ENCODE measurements around the gene TTC28. TPM values are rescaled to one million over a fixed set of nuclear protein-coding genes. Genes with fewer than 3 reads are reported as not detected.

TTC28 gene
- total and polyA plus RNA-seq, 2 donors (not counting 3 experiments of a cell fraction or from before 2014, with no cell fraction given), result 16.5 to 51.1 TPM

- Histone ChIP-seq H3K9me1 (replicated peaks; ENCODE audit: control insufficient read depth, extremely low read depth, insufficient read depth, low read length) (no peaks in the 10 kb centered on the region), H3K79me2 (ENCODE audit: control insufficient read depth, insufficient read depth, low read length) (no peaks in the 10 kb centered on the region), H3K27ac (ENCODE audit: insufficient read depth, low read depth, low read length) (no peak overlapping the region), H3K9ac (replicated peaks; ENCODE audit: extremely low read depth, insufficient read depth, low read length) (no peak overlapping the region), H4K20me1 (replicated peaks; ENCODE audit: control insufficient read depth, extremely low read depth, insufficient read depth, low read length) (no peaks in the 10 kb centered on the region), H2AFZ (ENCODE audit: low read depth, low read length) (no peak overlapping the region), H3K4me1 (ENCODE audit: control insufficient read depth, extremely low read depth, insufficient read depth, low read length) (no peaks in the 10 kb centered on the region), H3K4me3 (replicated peaks in 1 of 3; ENCODE audit: insufficient read depth in 1 of 3, low read depth in 1 of 3, low read length in 3 of 3) (no peak overlapping the region), H3K27me3 (ENCODE audit: control insufficient read depth in 2 of 2, insufficient read depth in 2 of 2, low read length in 2 of 2) (no peaks in the 10 kb centered on the region), H3K36me3 (ENCODE audit: control insufficient read depth in 2 of 2, extremely low read depth in 1 of 2, insufficient read depth in 2 of 2, low read length in 2 of 2) (peaks cover 0 to 8% of the 10 kb centered on the region in 2 experiments), H3K9me3 (replicated peaks; ENCODE audit: control insufficient read depth, insufficient read depth, low read length) (no peaks in the 10 kb centered on the region), H3K4me2 (ENCODE audit: insufficient read depth, low read length) (no peak overlapping the region)
- intact Hi-C loops (cut with micrococcal nuclease), result no loop called here
- DNase-seq (ENCODE audit: low read depth, low spot score) (no peak), FAIRE-seq (no peak)
- ChIA-PET POLR2A (no interaction called here), CTCF (interaction anchor here (1.0 kb wide), 1 partner anchor 15 kb away, joined by 4 read pairs; no protein-coding TSS in a partner anchor)
- dilution Hi-C loops (cut with MboI; ENCODE audit: extremely low pct_ligation_motif_present, low sequenced_read_pairs), result no loop called here
- BruUV-seq (replicated peaks), result no TSS peak
- no peak for TF ChIP-seq MYC (IDR thresholded peaks at IDR 0.05; ENCODE audit: low read depth, low read length)
- TF ChIP-seq GATA2 (IDR thresholded peaks at IDR 0.05; ENCODE audit: insufficient read depth, insufficient read length, low read depth, low read length), result no peak
- TF ChIP-seq POLR2AphosphoS5 (IDR thresholded peaks at IDR 0.05; ENCODE audit: insufficient read depth, low read depth, low read length), result no peak
- TF ChIP-seq CTCF (IDR thresholded peaks at IDR 0.05; ENCODE audit: extremely low read depth in 1 of 2, insufficient read depth in 1 of 2, low read depth in 1 of 2, low read length in 2 of 2), result no peak
- TF ChIP-seq, protein P1, sequence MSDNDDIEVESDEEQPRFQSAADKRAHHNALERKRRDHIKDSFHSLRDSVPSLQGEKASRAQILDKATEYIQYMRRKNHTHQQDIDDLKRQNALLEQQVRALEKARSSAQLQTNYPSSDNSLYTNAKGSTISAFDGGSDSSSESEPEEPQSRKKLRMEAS (IDR thresholded peaks at IDR 0.05; ENCODE audit: insufficient read depth, insufficient read length), result no peak
- no peak for TF ChIP-seq EZH2 (IDR thresholded peaks at IDR 0.05; ENCODE audit: borderline replicate concordance, low read depth, low read length, severe bottlenecking)
- TF ChIP-seq JUN (IDR thresholded peaks at IDR 0.05; ENCODE audit: borderline replicate concordance, insufficient read depth, insufficient read length, low read depth), result no peak
- TF ChIP-seq FOS (IDR thresholded peaks at IDR 0.05; ENCODE audit: borderline replicate concordance, insufficient read depth, low read length), result no peak
These were observed 582.0 kb downstream of the TTC28 start for GRCh38 chr22:28097627-28098026.

Measured in endothelial cell of umbilical vein (primary cell).